Measurements from ENCODE around the gene BEX3. TPM values are rescaled to one million over a fixed set of nuclear protein-coding genes. Genes with fewer than 3 reads are reported as not detected.

The BEX3 gene
- total RNA-seq, 1 experiment from 2014 or later, result 130 TPM

GRCh38 chrX:103361798-103362197 lies 14.5 kb upstream of the BEX3 start:
- no peaks in the 10 kb centered on the region for H3K36me3 ChIP-seq (ENCODE audit: low read depth, low read length)
- peaks cover 10% of the 10 kb centered on the region for H3K79me2 ChIP-seq (ENCODE audit: low read length)
- no peak overlapping the region for H2AFZ ChIP-seq (ENCODE audit: low read length)
- CTCF ChIA-PET, result no interaction called here
- no peak overlapping the region for H3K9ac ChIP-seq (ENCODE audit: low read length)
- no peaks in the 10 kb centered on the region for H4K20me1 ChIP-seq (ENCODE audit: low read length)
- intact Hi-C loops (cut with micrococcal nuclease), result no loop called here
- BruUV-seq (replicated peaks), result no TSS peak
- H3K27ac ChIP-seq (ENCODE audit: low read length), result no peak overlapping the region
- no peak overlapping the region for H3K4me2 ChIP-seq (ENCODE audit: low read length)
- no peaks in the 10 kb centered on the region for H3K9me2 ChIP-seq (replicated peaks; ENCODE audit: low read length)
- no peaks in the 10 kb centered on the region for H3K27me3 ChIP-seq (ENCODE audit: low read length)
- no peaks in the 10 kb centered on the region for H3F3A ChIP-seq (ENCODE audit: low read length, unreplicated experiment)
- H3K4me3 ChIP-seq (ENCODE audit: low read length), result no peak overlapping the region
- no peak for ATAC-seq
- peaks cover 12% of the 10 kb centered on the region; the same call in 1 of the 2 replicates for H3K4me1 ChIP-seq (ENCODE audit: insufficient read depth, low read length)
- H3K9me3 ChIP-seq (ENCODE audit: low read length), result no peaks in the 10 kb centered on the region
- TF ChIP-seq CTCF (conservative IDR thresholded peaks at IDR 0.05; ENCODE audit: low read depth, low read length) (no peak), EZH2phosphoT487 (IDR thresholded peaks at IDR 0.05; ENCODE audit: borderline replicate concordance, low read length) (no peak), EZH2 (IDR thresholded peaks at IDR 0.05; ENCODE audit: low read length, unreplicated experiment) (no peak)
- no peak for DNase-seq
- POLR2A ChIA-PET (ENCODE audit: unreplicated experiment), result no interaction called here

GRCh38 chrX:103362474-103362873 lies 13.9 kb upstream of the BEX3 start:
- ChIA-PET CTCF (no interaction called here), POLR2A (ENCODE audit: unreplicated experiment) (no interaction called here)
- BruUV-seq (replicated peaks), result no TSS peak
- Histone ChIP-seq H3K9me2 (replicated peaks; ENCODE audit: low read length) (no peaks in the 10 kb centered on the region), H3K27ac (ENCODE audit: low read length) (no peak overlapping the region), H3K4me3 (ENCODE audit: low read length) (no peak overlapping the region), H3K9ac (ENCODE audit: low read length) (no peak overlapping the region), H3F3A (ENCODE audit: low read length, unreplicated experiment) (no peaks in the 10 kb centered on the region), H2AFZ (ENCODE audit: low read length) (no peak overlapping the region), H3K27me3 (ENCODE audit: low read length) (no peaks in the 10 kb centered on the region), H3K9me3 (ENCODE audit: low read length) (no peaks in the 10 kb centered on the region), H3K4me2 (ENCODE audit: low read length) (0 out of 2 replicates have a peak overlapping the region, but pooled peaks have one; percentile 19), H4K20me1 (ENCODE audit: low read length) (no peaks in the 10 kb centered on the region), H3K36me3 (ENCODE audit: low read depth, low read length) (no peaks in the 10 kb centered on the region), H3K4me1 (ENCODE audit: insufficient read depth, low read length) (peaks cover 12% of the 10 kb centered on the region; the same call in 1 of the 2 replicates), H3K79me2 (ENCODE audit: low read length) (peaks cover 4% of the 10 kb centered on the region; the same call in 1 of the 2 replicates)
- ATAC-seq (peak; percentile 54), DNase-seq (peak; percentile 54)
- TF ChIP-seq EZH2phosphoT487 (IDR thresholded peaks at IDR 0.05; ENCODE audit: borderline replicate concordance, low read length) (no peak), CTCF (conservative IDR thresholded peaks at IDR 0.05; ENCODE audit: low read depth, low read length) (no peak), EZH2 (IDR thresholded peaks at IDR 0.05; ENCODE audit: low read length, unreplicated experiment) (no peak)
- intact Hi-C loops (cut with micrococcal nuclease), result no loop called here

- no peak overlapping the region for H2AFZ ChIP-seq (ENCODE audit: low read length)
- POLR2A ChIA-PET (ENCODE audit: unreplicated experiment), result no interaction called here
- H4K20me1 ChIP-seq (ENCODE audit: low read length), result no peaks in the 10 kb centered on the region
- no peaks in the 10 kb centered on the region for H3K36me3 ChIP-seq (ENCODE audit: low read depth, low read length)
- TF ChIP-seq EZH2 (IDR thresholded peaks at IDR 0.05; ENCODE audit: low read length, unreplicated experiment), result no peak
- no peak for TF ChIP-seq CTCF (conservative IDR thresholded peaks at IDR 0.05; ENCODE audit: low read depth, low read length)
- TF ChIP-seq EZH2phosphoT487 (IDR thresholded peaks at IDR 0.05; ENCODE audit: borderline replicate concordance, low read length), result no peak
- H3K9me3 ChIP-seq (ENCODE audit: low read length), result no peaks in the 10 kb centered on the region
- no peak overlapping the region for H3K4me2 ChIP-seq (ENCODE audit: low read length)
- no peaks in the 10 kb centered on the region for H3K79me2 ChIP-seq (ENCODE audit: low read length)
- H3F3A ChIP-seq (ENCODE audit: low read length, unreplicated experiment), result no peaks in the 10 kb centered on the region
- no peaks in the 10 kb centered on the region for H3K9me2 ChIP-seq (replicated peaks; ENCODE audit: low read length)
- H3K4me3 ChIP-seq (ENCODE audit: low read length), result no peak overlapping the region
- BruUV-seq (replicated peaks), result no TSS peak
- intact Hi-C loops (cut with micrococcal nuclease), result no loop called here
- H3K27me3 ChIP-seq (ENCODE audit: low read length), result no peaks in the 10 kb centered on the region
- no peak overlapping the region for H3K9ac ChIP-seq (ENCODE audit: low read length)
- DNase-seq, result no peak
- peaks cover 12% of the 10 kb centered on the region; the same call in 1 of the 2 replicates for H3K4me1 ChIP-seq (ENCODE audit: insufficient read depth, low read length)
- ATAC-seq, result no peak
- no peak overlapping the region for H3K27ac ChIP-seq (ENCODE audit: low read length)
- CTCF ChIA-PET, result no interaction called here
Observed at GRCh38 chrX:103363046-103363445, 13.3 kb upstream of the BEX3 start.

Data from PC-3 (cell line).